Caco-2 (cell line): Measurements from ENCODE around the gene OXSR1. TPM values are rescaled to one million over a fixed set of nuclear protein-coding genes. Genes with fewer than 3 reads are reported as not detected.

Experiments used
- BruUV-seq: library from RNA; stranded (reverse); fragments of 400-500 nt; replicated peaks from 2 replicates; lab custom pipeline; 2021; lab: Mats Ljungman, UMichigan
- CTCF ChIA-PET: fragments of 300-600 bp; sonication (Branson Sonifier 250); formaldehyde crosslinking; loops from one replicate; lab custom pipeline; 2022; ENCODE audit warnings: antibody characterized with exemption; lab: Charles Lee
- POLR2A ChIA-PET: fragments of 300-600 bp; sonication (Branson Sonifier 250); formaldehyde crosslinking; loops from one replicate; lab custom pipeline; 2022; ENCODE audit warnings: antibody characterized with exemption; lab: Charles Lee
- DNase-seq, 2 experiments: peaks; one replicate each; pipeline versions ENCODE4 v3.0.0 to v3.0.0-alpha.2; 2020 to 2022
- H3K27me3 ChIP-seq: replicated peaks from 2 replicates; pipeline ENCODE4 v1.6.0; 2011; ENCODE audit warnings: low read length; ENCODE audit not compliant: control insufficient read depth, insufficient read depth
- H3K36me3 ChIP-seq: 2 replicates; pipeline ENCODE4 v1.5.1; 2011; ENCODE audit warnings: low read length; ENCODE audit not compliant: control insufficient read depth, insufficient read depth
- H3K4me1 ChIP-seq: fragments of 250-450 bp; sonication (Bioruptor Pico); 2 replicates; pipeline ENCODE4 v1.5.1; 2020; ENCODE audit warnings: mild to moderate bottlenecking
- H3K4me3 ChIP-seq: 2 replicates; pipeline ENCODE4 v1.5.1; 2011; ENCODE audit warnings: low read depth, mild to moderate bottlenecking, control low read depth, low read length
- H3K9me3 ChIP-seq: fragments of 250-450 bp; sonication (Bioruptor Pico); 2 replicates; pipeline ENCODE4 v1.5.1; 2020; ENCODE audit warnings: mild to moderate bottlenecking, moderate library complexity
- H3K27ac Mint-ChIP-seq: one replicate; pipeline ENCODE4 v1.8.0; 2022; ENCODE audit warnings: mixed read lengths; ENCODE audit not compliant: unreplicated experiment
- H3K27me3 Mint-ChIP-seq: one replicate; pipeline ENCODE4 v1.8.0; 2022; ENCODE audit warnings: mixed read lengths; ENCODE audit not compliant: insufficient read depth, unreplicated experiment
- H3K36me3 Mint-ChIP-seq: one replicate; pipeline ENCODE4 v1.8.0; 2022; ENCODE audit warnings: mild to moderate bottlenecking, mixed read lengths; ENCODE audit not compliant: insufficient read depth, unreplicated experiment
- H3K4me1 Mint-ChIP-seq: one replicate; pipeline ENCODE4 v1.8.0; 2022; ENCODE audit warnings: low read depth, mixed read lengths; ENCODE audit not compliant: unreplicated experiment
- H3K4me3 Mint-ChIP-seq: one replicate; pipeline ENCODE4 v1.8.0; 2022; ENCODE audit warnings: mild to moderate bottlenecking, moderate library complexity, mixed read lengths; ENCODE audit not compliant: unreplicated experiment
- H3K9me3 Mint-ChIP-seq: one replicate; pipeline ENCODE4 v1.8.0; 2022; ENCODE audit warnings: mixed read lengths; ENCODE audit not compliant: unreplicated experiment
- intact Hi-C: fragments of 100-400 bp; cut with micrococcal nuclease; formaldehyde crosslinking; loops from one replicate; pipeline ENCODE4 v1.10.0; 2022; ENCODE audit not compliant: unreplicated experiment
- total RNA-seq: library from RNA; stranded (reverse); gene quantifications from 2 replicates; pipeline ENCODE4 v1.2.3, GENCODE V29; 2022
- TF ChIP-seq, protein P1 (sequence below), 2 experiments: fragments of 200-600 bp in 1 of 2; IDR thresholded peaks; 1 replicate in 1 of 2; 2 replicates in 1 of 2; pipeline versions ENCODE4 v1.5.1 to v1.8.0; 2011 to 2022; ENCODE audit warnings: antibody characterized with exemption in 1 of 2, control low read depth in 1 of 2, inconsistent platforms in 1 of 2, low read depth in 1 of 2, low read length in 1 of 2, mild to moderate bottlenecking in 1 of 2, moderate library complexity in 1 of 2; ENCODE audit not compliant: insufficient read depth in 1 of 2, severe bottlenecking in 1 of 2, unreplicated experiment in 1 of 2

The OXSR1 gene
- total RNA-seq, 1 experiment from 2014 or later, result 39.2 TPM

DNA sequence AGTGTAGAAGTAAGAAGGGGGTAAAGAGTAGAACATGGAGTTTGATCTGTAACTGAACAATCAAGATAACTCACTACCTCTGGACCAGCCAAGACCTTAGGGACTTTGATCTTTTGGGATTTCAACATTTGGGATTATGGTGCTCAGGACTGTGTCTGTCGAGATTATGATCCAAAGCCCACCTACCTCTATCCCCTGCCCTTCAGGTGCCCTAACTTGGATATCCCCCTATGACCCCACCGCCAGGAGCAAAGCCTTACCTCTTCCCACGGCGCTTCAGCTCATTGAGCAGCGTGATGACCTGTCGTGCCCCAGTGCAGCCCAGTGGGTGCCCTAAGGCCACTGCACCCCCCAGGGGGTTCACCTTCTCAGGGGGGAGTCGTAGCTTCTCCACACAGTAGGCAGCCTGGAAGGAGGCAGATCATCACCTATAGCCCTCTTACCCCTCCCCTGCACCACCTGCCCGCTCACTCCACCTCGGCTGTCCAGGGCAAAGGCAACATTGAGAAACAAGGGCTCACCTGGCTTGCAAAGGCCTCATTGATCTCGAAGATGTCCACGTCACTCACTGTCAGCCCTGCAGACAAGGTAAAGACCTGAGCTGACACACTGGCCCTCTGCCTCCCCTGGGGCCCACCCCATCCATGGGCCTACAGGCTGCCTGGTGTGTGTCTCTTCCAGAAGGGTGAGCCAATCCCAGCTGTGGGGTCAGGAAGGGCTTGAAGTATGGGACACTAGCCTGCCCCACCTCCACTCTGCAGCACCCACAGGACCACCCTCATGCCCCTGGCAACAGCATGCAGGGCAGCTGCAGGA, 39.8 kb upstream of the OXSR1 start:
- no peaks in the 10 kb centered on the region for H3K27me3 ChIP-seq
- BruUV-seq, result no TSS peak
- H3K4me1 ChIP-seq, result peaks cover 48% of the 10 kb centered on the region
- intact Hi-C loops, result no loop called here
- H3K4me3 Mint-ChIP-seq, result peak overlapping the region; percentile 25
- no peak for DNase-seq
- CTCF ChIA-PET, result no interaction called here
- H3K27me3 Mint-ChIP-seq, result no peaks in the 10 kb centered on the region
- peaks cover 96% of the 10 kb centered on the region for H3K36me3 Mint-ChIP-seq
- TF ChIP-seq, protein P1, sequence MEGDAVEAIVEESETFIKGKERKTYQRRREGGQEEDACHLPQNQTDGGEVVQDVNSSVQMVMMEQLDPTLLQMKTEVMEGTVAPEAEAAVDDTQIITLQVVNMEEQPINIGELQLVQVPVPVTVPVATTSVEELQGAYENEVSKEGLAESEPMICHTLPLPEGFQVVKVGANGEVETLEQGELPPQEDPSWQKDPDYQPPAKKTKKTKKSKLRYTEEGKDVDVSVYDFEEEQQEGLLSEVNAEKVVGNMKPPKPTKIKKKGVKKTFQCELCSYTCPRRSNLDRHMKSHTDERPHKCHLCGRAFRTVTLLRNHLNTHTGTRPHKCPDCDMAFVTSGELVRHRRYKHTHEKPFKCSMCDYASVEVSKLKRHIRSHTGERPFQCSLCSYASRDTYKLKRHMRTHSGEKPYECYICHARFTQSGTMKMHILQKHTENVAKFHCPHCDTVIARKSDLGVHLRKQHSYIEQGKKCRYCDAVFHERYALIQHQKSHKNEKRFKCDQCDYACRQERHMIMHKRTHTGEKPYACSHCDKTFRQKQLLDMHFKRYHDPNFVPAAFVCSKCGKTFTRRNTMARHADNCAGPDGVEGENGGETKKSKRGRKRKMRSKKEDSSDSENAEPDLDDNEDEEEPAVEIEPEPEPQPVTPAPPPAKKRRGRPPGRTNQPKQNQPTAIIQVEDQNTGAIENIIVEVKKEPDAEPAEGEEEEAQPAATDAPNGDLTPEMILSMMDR (IDR thresholded peaks at IDR 0.05; ENCODE audit: insufficient read depth in 1 of 2, low read depth in 1 of 2, low read length in 1 of 2, severe bottlenecking in 1 of 2, unreplicated experiment in 1 of 2), result no peak
- H3K4me3 ChIP-seq, result no peak overlapping the region
- peaks cover 30% of the 10 kb centered on the region for H3K36me3 ChIP-seq
- H3K27ac Mint-ChIP-seq, result peak overlapping the region; percentile 56
- H3K4me1 Mint-ChIP-seq, result peaks cover 21% of the 10 kb centered on the region
- H3K9me3 ChIP-seq, result no peaks in the 10 kb centered on the region
- POLR2A ChIA-PET, result interaction anchor here (1.7 kb wide), 1 partner anchor 12 kb away, joined by 8 read pairs; the partner anchor contains the start of gene ACAA1
- H3K9me3 Mint-ChIP-seq, result no peaks in the 10 kb centered on the region

DNA sequence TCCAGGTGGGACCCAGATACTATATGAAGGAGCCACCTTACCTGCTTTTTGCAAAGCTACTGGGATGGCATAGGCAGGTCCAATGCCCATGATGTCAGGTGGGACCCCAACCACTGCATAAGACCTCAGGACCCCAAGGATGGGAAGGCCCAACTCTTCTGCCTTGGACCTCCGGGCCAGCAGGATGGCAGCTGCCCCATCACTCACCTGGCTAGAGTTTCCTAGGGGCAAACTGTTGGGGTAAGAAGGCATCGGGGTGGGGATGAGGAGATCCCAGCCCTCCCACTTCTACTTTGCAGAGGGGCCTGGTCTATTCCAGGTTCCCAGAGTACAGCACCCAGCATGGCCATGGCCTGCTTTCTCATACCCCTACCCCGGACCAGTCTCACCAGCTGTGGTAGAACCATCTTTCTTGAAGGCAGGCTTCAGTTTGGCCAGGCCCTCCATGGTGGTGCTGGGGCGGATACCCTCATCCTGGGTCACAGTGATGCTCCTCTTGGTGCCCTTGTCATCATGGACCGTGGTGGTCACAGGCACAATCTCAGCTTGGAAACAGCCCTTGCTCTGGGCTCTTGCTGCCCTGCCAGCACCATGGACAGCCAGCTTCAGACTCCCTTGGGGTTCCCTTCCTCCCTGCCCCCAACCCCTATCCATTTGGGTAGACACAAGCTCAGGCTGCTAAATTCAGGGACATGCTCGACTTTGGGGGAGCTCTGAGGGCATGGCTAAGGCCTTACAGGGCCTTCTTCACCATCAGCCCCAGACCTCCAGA, 39.0 kb upstream of the OXSR1 start:
- no TSS peak for BruUV-seq
- ChIA-PET CTCF (no interaction called here), POLR2A (interaction anchor here (1.2 kb wide), 1 partner anchor 11 kb away, joined by 3 read pairs; the partner anchor contains the start of gene ACAA1)
- Mint-ChIP-seq H3K4me1 (peaks cover 15% of the 10 kb centered on the region), H3K27ac (no peak overlapping the region), H3K36me3 (peaks cover 96% of the 10 kb centered on the region), H3K27me3 (no peaks in the 10 kb centered on the region), H3K9me3 (no peaks in the 10 kb centered on the region), H3K4me3 (no peak overlapping the region)
- Histone ChIP-seq H3K4me3 (no peak overlapping the region), H3K27me3 (no peaks in the 10 kb centered on the region), H3K9me3 (no peaks in the 10 kb centered on the region), H3K36me3 (peaks cover 31% of the 10 kb centered on the region), H3K4me1 (peaks cover 56% of the 10 kb centered on the region)
- no peak for DNase-seq
- intact Hi-C loops, result no loop called here
- TF ChIP-seq, protein P1 (IDR thresholded peaks at IDR 0.05; ENCODE audit: insufficient read depth in 1 of 2, low read depth in 1 of 2, low read length in 1 of 2, severe bottlenecking in 1 of 2, unreplicated experiment in 1 of 2), result no peak

DNA sequence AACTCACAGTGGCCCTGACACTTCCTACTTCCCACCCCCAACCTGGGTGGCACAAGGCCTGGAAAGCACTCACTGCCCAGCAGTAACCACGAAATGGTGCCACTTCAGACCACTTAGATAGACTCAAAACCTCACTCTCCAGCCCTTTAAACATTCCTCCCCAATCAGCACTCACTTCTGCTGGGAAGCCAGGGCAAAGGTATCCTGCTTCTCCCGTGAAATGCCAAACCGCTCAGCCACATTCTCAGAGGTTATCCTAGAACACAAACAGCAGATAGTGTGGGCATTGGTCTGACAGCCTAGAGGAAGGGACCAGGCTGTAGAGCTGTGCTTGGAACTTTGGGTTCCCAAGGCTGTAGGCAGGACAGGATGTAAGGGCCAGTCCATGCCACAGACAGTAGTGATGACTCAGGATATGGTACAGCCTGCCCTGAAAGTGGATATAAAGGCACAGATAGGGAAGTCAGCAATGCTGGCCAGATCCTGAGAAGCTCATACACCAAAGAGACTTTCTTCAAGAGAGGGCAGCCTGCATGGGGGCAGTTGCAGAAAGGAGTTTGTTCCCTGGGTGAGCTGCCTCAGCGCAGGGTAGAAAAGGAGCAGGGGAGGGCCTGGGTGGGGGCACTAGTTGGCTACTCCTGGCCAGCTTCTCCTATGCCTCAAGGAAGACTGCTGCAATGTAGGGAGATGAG, 37.6 kb upstream of the OXSR1 start:
- Histone ChIP-seq H3K9me3 (no peaks in the 10 kb centered on the region), H3K36me3 (peaks cover 32% of the 10 kb centered on the region), H3K4me3 (no peak overlapping the region), H3K27me3 (no peaks in the 10 kb centered on the region), H3K4me1 (peaks cover 70% of the 10 kb centered on the region)
- intact Hi-C loops, result no loop called here
- no peak for DNase-seq
- peaks cover 18% of the 10 kb centered on the region for H3K4me1 Mint-ChIP-seq
- no peak overlapping the region for H3K4me3 Mint-ChIP-seq
- H3K27ac Mint-ChIP-seq, result no peak overlapping the region
- peaks cover 96% of the 10 kb centered on the region for H3K36me3 Mint-ChIP-seq
- CTCF ChIA-PET, result no interaction called here
- BruUV-seq, result no TSS peak
- TF ChIP-seq, protein P1 (IDR thresholded peaks at IDR 0.05; ENCODE audit: insufficient read depth in 1 of 2, low read depth in 1 of 2, low read length in 1 of 2, severe bottlenecking in 1 of 2, unreplicated experiment in 1 of 2), result no peak
- H3K27me3 Mint-ChIP-seq, result no peaks in the 10 kb centered on the region
- H3K9me3 Mint-ChIP-seq, result no peaks in the 10 kb centered on the region
- POLR2A ChIA-PET, result no interaction called here
